HG03460 (cell line): ENCODE results near the gene IGSF23.

ENCODE experiments used
- ATAC-seq: cut with Tn5 transposase; IDR thresholded peaks from one replicate; pipeline ENCODE4 v1.9.1; 2021; ENCODE audit not compliant: unreplicated experiment

IGSF23 gene

GRCh38 chr19:44637390-44637764, 24.0 kb downstream of the IGSF23 start:
- no peak for ATAC-seq

- ATAC-seq: no peak
Observed at GRCh38 chr19:44640518-44640917, 27.2 kb downstream of the IGSF23 start.

GRCh38 chr19:44641501-44642265, 28.3 kb downstream of the IGSF23 start:
- no peak for ATAC-seq

GRCh38 chr19:44642377-44642776, 29.0 kb downstream of the IGSF23 start:
- no peak for ATAC-seq

- no peak for ATAC-seq
Observed at GRCh38 chr19:44643605-44644401, 30.4 kb downstream of the IGSF23 start, which contains the start of gene PVR. TSS of gene PVR (plus strand) at chr19:44643910. CDS start at chr19:44644097, 187 bp downstream.

- ATAC-seq: no peak
Observed at GRCh38 chr19:44644402-44645016, 31.1 kb downstream of the IGSF23 start.

GRCh38 chr19:44645407-44646048, 32.2 kb downstream of the IGSF23 start:
- ATAC-seq: no peak

GRCh38 chr19:44646049-44646416, 32.7 kb downstream of the IGSF23 start:
- ATAC-seq: no peak

- ATAC-seq: no peak
Observed at GRCh38 chr19:44647144-44647543, 33.8 kb downstream of the IGSF23 start.

GRCh38 chr19:44648631-44649251, 35.4 kb downstream of the IGSF23 start:
- ATAC-seq: no peak

- ATAC-seq: no peak
Observed at GRCh38 chr19:44649578-44650145, 36.3 kb downstream of the IGSF23 start.

- no peak for ATAC-seq
Observed at GRCh38 chr19:44653343-44653742, 40.0 kb downstream of the IGSF23 start.

GRCh38 chr19:44653977-44654774, 40.8 kb downstream of the IGSF23 start:
- no peak for ATAC-seq

- no peak for ATAC-seq
Observed at GRCh38 chr19:44657211-44657921, 44.0 kb downstream of the IGSF23 start.

GRCh38 chr19:44658069-44658733, 44.8 kb downstream of the IGSF23 start:
- ATAC-seq: no peak

- no peak for ATAC-seq
Observed at GRCh38 chr19:44660081-44660480, 46.7 kb downstream of the IGSF23 start.

GRCh38 chr19:44661205-44661604, 47.8 kb downstream of the IGSF23 start:
- no peak for ATAC-seq

- ATAC-seq: no peak
Observed at GRCh38 chr19:44661904-44662303, 48.5 kb downstream of the IGSF23 start.
